Smooth muscle cell (in vitro differentiated cells): ENCODE data around the gene MTMR3. TPM values are rescaled to one million over a fixed set of nuclear protein-coding genes. Genes with fewer than 3 reads are reported as not detected.

ENCODE experiments used
- DNase-seq: peaks from one replicate; lab custom pipeline; 2025; ENCODE audit not compliant: unreplicated experiment; lab: John Stamatoyannopoulos, UW
- H2AFZ ChIP-seq: fragments of 200-600 bp; sonication (generic); 2 replicates; pipeline ENCODE4 v1.6.0; 2016; ENCODE audit warnings: antibody characterized with exemption, low read depth, mild to moderate bottlenecking
- H3F3A ChIP-seq: fragments of 200-600 bp; sonication (generic); 2 replicates; pipeline ENCODE4 v1.6.0; 2017; ENCODE audit warnings: antibody characterized with exemption, low read depth
- H3K27ac ChIP-seq: fragments of 200-600 bp; sonication (generic); 2 replicates; pipeline ENCODE4 v1.5.1; 2016; ENCODE audit warnings: low read depth, mild to moderate bottlenecking
- H3K27me3 ChIP-seq: fragments of 200-600 bp; sonication (generic); 2 replicates; pipeline ENCODE4 v1.6.1; 2016; ENCODE audit warnings: low read depth, mild to moderate bottlenecking
- H3K36me3 ChIP-seq: fragments of 200-600 bp; sonication (generic); 2 replicates; pipeline ENCODE4 v1.5.1; 2016; ENCODE audit warnings: low read depth
- H3K4me1 ChIP-seq: fragments of 200-600 bp; sonication (generic); 2 replicates; pipeline ENCODE4 v1.5.1; 2016; ENCODE audit warnings: low read depth
- H3K4me2 ChIP-seq: fragments of 200-600 bp; sonication (generic); 2 replicates; pipeline ENCODE4 v1.6.0; 2016; ENCODE audit warnings: mild to moderate bottlenecking
- H3K4me3 ChIP-seq: fragments of 200-600 bp; sonication (generic); 2 replicates; pipeline ENCODE4 v1.5.1; 2016; ENCODE audit warnings: mild to moderate bottlenecking
- H3K79me2 ChIP-seq: fragments of 200-600 bp; sonication (generic); 2 replicates; pipeline ENCODE4 v1.6.0; 2016; ENCODE audit warnings: low read depth, mild to moderate bottlenecking
- H3K9ac ChIP-seq: fragments of 200-600 bp; sonication (generic); 2 replicates; pipeline ENCODE4 v1.6.0; 2016; ENCODE audit warnings: low read depth
- H3K9me3 ChIP-seq: fragments of 200-600 bp; sonication (generic); replicated peaks from 2 replicates; pipeline ENCODE4 v1.5.1; 2016; ENCODE audit warnings: low read depth
- H4K20me1 ChIP-seq: fragments of 200-600 bp; sonication (generic); 2 replicates; pipeline ENCODE4 v1.6.0; 2016; ENCODE audit warnings: low read depth
- WGBS: methylation state at CpG from one replicate; pipeline ENCODE4 v1.1.7; 2016; ENCODE audit warnings: low lambda C conversion rate; 5-methylcytosine and 5-hydroxymethylcytosine counted together
- polyA plus RNA-seq: library from polyadenylated mRNA; unstranded; fragments of >200 nt; fragmentation: Nextera tagmentation; extraction: Ambion mirVana; gene quantifications from 2 replicates; pipeline ENCODE4 v1.2.1, GENCODE V29; 2016
- total RNA-seq: library from RNA; depleted of rRNA; stranded (reverse); fragments of >200 nt; gene quantifications from 2 replicates; pipeline ENCODE4 v1.2.3, GENCODE V29; 2014
- TF ChIP-seq, protein P1 (sequence below): fragments of 200-600 bp; sonication (generic); IDR thresholded peaks from 2 replicates; pipeline ENCODE4 v1.5.1; 2017; ENCODE audit warnings: borderline replicate concordance, mild to moderate bottlenecking, antibody characterized with exemption; ENCODE audit not compliant: insufficient read depth, poor library complexity, severe bottlenecking

Gene MTMR3
- total and polyA plus RNA-seq, 2 experiments from 2014 or later, result 15.8 to 48.9 TPM

DNA sequence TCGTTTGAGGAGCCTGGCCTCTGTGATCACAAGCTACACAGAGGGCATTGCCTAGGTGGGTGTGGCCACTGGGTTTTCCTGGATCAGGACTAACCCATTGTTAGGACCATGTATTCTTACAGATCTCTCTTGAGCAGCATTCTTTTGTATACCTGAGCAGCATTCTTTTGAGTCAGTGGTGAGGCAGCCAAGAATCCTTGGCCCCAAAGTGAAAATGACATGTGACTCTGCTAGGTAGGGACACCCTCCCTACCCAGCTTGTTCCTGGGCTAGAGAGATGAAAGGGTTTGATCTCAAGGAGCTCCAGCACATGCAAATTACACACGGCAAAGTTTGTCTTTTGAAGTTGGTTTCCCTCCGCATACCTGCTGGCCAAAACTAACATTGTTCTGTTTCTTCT lies 142.2 kb downstream of the MTMR3 start:
- Histone ChIP-seq H2AFZ (no peak overlapping the region), H3K9me3 (no peaks in the 10 kb centered on the region), H3K4me2 (no peak overlapping the region), H3K4me3 (no peak overlapping the region), H3K79me2 (no peaks in the 10 kb centered on the region), H3K4me1 (no peaks in the 10 kb centered on the region), H3K27ac (no peak overlapping the region), H4K20me1 (peaks cover 2% of the 10 kb centered on the region), H3F3A (no peaks in the 10 kb centered on the region), H3K27me3 (no peaks in the 10 kb centered on the region), H3K9ac (no peak overlapping the region), H3K36me3 (peaks cover 10% of the 10 kb centered on the region)
- 78% methylated on average over 3 of the region's 3 CpGs for WGBS
- DNase-seq, result no peak
- TF ChIP-seq, protein P1, sequence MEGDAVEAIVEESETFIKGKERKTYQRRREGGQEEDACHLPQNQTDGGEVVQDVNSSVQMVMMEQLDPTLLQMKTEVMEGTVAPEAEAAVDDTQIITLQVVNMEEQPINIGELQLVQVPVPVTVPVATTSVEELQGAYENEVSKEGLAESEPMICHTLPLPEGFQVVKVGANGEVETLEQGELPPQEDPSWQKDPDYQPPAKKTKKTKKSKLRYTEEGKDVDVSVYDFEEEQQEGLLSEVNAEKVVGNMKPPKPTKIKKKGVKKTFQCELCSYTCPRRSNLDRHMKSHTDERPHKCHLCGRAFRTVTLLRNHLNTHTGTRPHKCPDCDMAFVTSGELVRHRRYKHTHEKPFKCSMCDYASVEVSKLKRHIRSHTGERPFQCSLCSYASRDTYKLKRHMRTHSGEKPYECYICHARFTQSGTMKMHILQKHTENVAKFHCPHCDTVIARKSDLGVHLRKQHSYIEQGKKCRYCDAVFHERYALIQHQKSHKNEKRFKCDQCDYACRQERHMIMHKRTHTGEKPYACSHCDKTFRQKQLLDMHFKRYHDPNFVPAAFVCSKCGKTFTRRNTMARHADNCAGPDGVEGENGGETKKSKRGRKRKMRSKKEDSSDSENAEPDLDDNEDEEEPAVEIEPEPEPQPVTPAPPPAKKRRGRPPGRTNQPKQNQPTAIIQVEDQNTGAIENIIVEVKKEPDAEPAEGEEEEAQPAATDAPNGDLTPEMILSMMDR, result no peak

- H3F3A ChIP-seq, result no peaks in the 10 kb centered on the region
- H3K9ac ChIP-seq, result no peak overlapping the region
- H3K9me3 ChIP-seq, result no peaks in the 10 kb centered on the region
- H2AFZ ChIP-seq, result no peak overlapping the region
- H3K27me3 ChIP-seq, result no peaks in the 10 kb centered on the region
- no peak for DNase-seq
- no peaks in the 10 kb centered on the region for H3K79me2 ChIP-seq
- H4K20me1 ChIP-seq, result peaks cover 2% of the 10 kb centered on the region
- WGBS, result 95% methylated on average over 2 of the region's 2 CpGs
- peaks cover 10% of the 10 kb centered on the region for H3K36me3 ChIP-seq
- H3K4me2 ChIP-seq, result no peak overlapping the region
- TF ChIP-seq, protein P1, result no peak
- H3K4me1 ChIP-seq, result no peaks in the 10 kb centered on the region
- H3K27ac ChIP-seq, result no peak overlapping the region
- no peak overlapping the region for H3K4me3 ChIP-seq
Observed at GRCh38 chr22:30026756-30027155, 143.8 kb downstream of the MTMR3 start.

DNA sequence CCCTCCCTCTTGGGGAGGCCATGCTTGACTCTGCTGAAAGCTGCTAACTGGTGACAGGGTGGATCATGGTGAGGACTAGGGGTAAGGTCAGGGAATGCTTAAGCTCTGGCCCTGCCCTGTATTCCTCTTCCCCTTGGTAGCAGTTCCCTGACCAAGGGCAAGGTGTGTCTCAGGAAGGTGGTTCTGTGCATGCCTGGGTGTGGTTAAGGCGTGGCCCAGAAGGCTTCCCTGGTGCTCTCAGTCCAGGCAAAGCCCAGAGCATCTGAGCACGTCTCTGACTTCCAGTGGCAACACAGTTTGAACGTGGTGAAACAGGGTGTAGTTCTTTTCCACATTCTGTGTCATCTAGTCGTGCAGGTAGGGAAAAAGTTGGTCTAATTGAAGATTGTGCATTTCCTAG lies 144.2 kb downstream of the MTMR3 start:
- Histone ChIP-seq H3K9ac (no peak overlapping the region), H3K4me3 (no peak overlapping the region), H3K9me3 (no peaks in the 10 kb centered on the region), H3K79me2 (no peaks in the 10 kb centered on the region), H3K27ac (no peak overlapping the region), H3F3A (no peaks in the 10 kb centered on the region), H3K4me1 (no peaks in the 10 kb centered on the region), H3K27me3 (no peaks in the 10 kb centered on the region), H2AFZ (no peak overlapping the region), H4K20me1 (peaks cover 2% of the 10 kb centered on the region), H3K36me3 (peaks cover 10% of the 10 kb centered on the region), H3K4me2 (no peak overlapping the region)
- no peak for DNase-seq
- TF ChIP-seq, protein P1, result no peak
- 79% methylated on average over 4 of the region's 4 CpGs for WGBS

DNA sequence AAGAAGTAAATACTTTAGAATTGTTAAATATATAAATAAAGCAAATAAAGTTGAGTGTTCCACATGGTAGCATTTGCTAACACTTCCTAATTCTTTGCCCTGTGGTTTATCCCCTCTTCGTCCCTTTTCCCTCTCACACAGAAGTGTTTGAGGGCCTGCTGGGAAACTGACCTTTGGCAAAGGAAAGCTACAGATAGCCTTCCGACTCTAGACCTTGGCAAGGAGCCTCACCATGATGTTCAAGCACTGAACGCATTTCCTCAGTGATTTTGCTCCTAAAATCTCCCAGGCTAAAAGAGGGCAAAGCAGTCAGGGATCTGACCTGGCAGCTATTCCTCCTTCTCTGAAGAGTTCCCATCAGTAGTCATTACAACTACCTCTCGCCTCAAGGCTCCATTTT lies 144.8 kb downstream of the MTMR3 start:
- Histone ChIP-seq H3K36me3 (peaks cover 10% of the 10 kb centered on the region), H3K27ac (no peak overlapping the region), H3K4me2 (no peak overlapping the region), H3K4me1 (no peaks in the 10 kb centered on the region), H3F3A (no peaks in the 10 kb centered on the region), H3K9me3 (no peaks in the 10 kb centered on the region), H3K4me3 (no peak overlapping the region), H3K27me3 (no peaks in the 10 kb centered on the region), H3K79me2 (no peaks in the 10 kb centered on the region), H4K20me1 (peaks cover 2% of the 10 kb centered on the region), H2AFZ (no peak overlapping the region), H3K9ac (no peak overlapping the region)
- TF ChIP-seq, protein P1, result no peak
- WGBS, result over 99% methylated on average over 4 of the region's 4 CpGs
- no peak for DNase-seq
